Stimulated activated CD4-positive, alpha-beta T cell treated with anti-CD3 and anti-CD28 coated beads, TNF-alpha, amount 100 ng/mL, for 24 hours (primary cell): ENCODE results near the gene SHCBP1L.

Source experiments
- DNase-seq, 3 experiments: peaks; one replicate each; pipeline ENCODE4 v3.0.0-alpha.2; 2020; ENCODE audit warnings: low read depth in 3 of 3

Gene SHCBP1L

DNA sequence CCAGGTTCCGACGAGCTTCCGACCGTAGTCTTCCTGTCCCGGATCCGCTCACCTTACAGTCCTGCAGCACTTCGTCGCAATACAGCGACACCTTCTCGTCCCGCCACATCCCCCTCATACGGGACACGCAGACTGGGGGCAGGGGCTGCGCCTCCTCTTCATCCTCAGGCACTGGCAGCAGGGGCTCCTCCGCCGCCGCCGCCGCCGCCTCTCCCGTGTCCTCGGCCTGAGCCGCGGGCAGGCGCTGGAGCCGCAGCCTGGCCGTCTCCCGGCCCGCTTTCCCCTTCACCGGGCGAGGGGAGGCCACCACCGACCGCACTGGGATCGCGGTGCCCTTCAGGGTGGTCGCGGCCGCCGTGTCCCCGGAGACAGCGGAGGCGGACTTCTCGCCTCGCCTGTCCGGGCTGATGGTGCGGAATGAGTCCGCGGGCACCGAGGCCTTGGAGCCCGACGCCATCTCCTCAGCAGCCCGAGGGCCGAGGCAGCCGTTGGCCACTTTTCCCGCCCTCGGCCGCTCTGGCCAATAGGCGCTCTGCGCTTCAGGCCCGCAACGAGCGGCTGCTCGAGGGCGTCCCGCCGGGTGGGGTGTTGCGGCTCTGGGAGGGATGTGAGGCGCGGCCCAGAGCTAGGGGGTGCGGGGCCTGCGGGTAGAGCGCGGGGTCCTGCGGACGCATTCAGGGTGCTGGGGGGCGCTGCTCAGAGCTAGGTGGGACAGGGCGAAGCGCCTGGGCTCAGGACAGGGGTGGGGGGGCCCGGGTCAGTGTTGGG is at the start of gene SHCBP1L:
SHCBP1L (minus strand) TSS at position 490 of the 768 bp plus-strand sequence; CDS start at position 457, 33 bp downstream.
- DNase-seq = no peak

DNA sequence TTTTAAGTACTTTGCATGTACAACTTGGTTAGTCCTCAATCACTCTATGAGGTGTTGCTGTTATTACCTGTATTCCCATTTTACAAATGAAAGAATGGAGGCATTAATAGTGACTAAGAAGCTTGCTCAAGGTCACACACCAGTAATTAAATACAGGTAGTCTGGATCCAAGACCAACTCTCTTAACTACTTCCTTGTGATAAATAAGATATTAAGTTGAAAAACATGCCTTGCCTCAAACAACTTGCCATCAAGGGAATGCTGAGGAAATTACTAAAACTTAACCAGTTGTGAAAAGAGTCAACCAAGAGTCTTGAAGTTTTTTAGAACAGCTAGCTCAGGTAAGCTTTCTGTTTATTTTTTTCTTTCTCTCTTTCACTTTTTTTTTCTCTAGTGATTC is 49.3 kb upstream of the SHCBP1L start:
- DNase-seq = no peak

DNA sequence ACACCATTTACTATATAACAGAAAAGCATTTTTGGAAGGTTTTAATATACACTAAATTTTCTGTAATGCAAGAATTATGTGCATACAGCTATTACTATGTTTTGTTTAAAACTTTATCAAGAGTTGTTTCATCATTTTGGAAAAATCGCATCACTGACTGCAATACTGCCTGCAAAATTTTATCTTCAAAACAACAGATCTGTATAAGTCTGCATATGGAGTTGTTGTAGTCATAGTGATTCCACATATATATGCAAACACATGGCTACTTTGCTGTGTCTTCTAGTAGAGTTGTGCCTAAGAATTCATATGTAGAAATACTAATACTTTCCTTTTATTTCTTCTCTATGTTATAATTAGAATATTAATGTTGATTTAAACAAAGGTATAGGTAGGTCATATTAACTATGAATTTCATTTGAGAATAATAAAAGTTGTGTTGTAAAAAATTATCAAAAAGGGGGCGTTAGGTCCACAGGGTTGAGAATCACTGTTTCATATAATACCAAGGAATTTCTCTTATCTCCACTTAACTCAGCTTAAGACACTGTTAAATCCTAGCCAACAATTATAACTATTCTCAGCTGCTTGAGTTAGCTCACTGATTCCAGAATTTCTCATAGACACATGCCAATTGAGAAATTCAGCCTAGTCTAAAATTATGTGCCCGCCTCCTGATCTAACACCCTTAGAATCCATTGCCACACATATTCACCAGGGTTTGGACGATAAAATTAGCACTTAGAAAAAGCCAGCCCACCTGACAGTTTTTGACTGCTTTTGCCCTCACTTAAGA is 47.4 kb upstream of the SHCBP1L start:
- no peak for DNase-seq

DNA sequence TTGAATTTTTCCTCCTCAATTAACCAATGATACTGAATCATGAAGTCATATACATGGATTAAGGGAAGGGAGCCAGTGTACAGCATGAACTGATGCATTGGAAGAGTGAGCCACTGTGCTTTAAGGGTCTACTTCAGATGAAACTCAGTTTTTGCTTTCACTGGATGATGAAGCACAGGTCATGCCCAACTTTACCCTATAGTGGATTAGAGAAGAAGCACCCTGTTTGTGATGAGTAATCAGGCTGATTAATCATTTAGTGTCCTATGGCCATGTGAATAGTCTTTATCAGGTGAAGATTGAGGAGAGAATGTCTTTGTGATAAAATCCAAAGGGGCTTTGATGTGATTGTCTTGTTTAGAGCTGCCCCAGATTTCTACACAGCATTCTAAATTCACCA is 45.5 kb upstream of the SHCBP1L start:
- no peak for DNase-seq

DNA sequence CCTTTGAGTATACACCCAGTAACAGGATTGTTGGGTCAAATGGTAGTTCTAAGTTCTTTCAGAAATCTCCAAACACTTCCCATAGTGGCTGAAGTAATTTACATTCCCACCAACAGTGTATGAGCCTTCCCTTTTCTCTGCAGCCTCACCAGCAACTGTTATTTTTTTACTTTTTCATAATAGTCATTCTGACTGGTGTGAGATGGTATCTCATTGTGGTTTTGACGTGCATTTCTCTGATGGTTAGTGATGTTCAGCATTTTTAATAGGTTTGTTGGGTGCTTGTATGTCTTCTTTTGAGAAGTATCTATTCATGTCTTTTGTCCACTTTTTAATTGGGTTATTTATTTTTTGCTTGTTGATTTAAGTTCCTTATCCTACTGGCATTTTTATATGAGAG is 43.9 kb upstream of the SHCBP1L start:
- no peak for DNase-seq

DNA sequence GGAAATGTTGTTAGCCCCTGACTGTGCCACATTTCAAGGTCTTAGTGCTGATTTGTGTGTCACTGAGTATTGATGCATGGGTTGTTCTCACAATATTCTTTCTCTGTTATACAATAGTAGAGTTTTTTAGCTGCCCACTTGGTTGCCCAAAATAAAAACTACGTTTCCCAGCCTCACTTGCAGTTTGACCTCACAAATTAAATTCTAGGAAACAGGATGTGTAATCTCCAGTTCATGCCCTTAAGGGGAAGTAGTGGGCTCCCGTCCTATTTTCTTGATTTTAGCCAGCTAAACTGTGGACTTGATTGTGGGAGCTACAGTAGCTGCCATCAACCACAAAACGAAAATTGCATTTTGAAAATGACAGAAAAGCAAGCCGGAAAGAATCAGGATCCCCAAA is 42.9 kb upstream of the SHCBP1L start:
- no peak for DNase-seq

DNA sequence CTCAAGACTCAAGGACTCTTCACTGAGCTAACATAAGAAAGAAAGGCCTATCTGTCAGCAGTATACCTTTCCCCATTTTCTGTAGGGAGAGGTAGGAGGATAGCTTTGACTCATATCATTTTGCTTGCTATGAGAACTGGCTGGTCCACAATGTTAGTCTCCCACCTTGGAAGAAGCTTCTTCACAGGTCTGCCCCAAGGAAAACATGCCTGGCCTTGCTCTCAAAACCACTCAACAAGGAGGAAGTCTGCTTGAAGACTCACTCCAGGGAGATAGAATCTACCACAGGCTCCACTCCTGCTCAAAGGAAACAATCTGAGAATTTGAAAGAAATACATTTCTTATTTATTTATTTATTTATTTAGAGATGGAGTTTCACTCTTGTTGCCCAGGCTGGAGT is 40.8 kb upstream of the SHCBP1L start:
- no peak for DNase-seq

DNA sequence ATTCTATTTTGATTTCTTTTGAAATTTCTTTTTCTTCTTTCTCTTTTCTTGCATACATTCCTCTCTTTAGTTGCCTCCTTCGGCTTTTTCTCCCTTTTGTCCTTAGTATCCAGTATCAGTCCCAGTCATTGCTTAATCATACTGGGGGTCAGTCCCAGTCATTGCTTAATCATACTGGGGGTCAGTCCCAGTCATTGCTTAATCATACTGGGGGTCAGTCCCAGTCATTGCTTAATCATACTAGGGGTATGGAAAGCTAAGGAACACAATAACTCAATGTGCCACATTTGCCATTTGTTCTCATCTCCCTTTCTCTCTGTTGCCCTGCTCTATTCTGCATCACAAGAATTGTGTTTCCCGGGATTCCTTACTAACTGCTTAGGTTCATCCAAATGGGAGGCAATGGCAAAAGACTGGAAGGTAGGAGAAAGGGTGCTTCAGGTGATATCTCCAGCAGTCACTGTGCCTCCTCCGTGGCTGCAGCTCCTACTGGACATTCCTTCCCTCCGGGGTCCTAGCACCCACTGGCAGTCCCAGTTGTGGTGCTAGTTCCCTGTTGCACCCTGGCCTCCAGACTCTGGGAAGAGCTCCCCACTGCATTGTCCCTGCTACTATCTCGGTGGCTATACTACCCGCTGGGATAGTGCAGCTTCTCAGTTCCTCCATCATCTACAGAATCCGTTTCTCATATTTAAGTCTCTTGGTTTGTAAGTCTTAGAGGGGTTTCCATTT is 37.6 kb upstream of the SHCBP1L start:
- DNase-seq = no peak

DNA sequence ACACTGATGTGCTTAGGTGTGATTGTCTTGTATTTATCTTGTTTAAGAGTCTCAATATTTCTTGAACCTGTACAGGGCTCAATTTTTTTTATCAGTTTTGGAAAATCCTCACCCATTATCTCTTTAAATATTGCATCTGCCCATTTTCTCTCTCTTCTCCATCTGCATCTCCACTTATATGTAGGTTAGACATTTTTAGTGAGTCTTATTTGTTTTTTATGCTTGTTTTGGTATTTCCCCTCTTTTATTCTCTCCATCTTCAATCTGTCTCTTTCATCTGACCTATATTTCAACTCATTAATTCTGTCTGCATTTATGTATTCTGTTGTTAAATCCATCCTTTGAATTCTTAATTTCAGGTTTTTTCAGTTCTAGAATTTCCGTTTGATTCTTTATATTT is 32.9 kb upstream of the SHCBP1L start:
- no peak for DNase-seq

DNA sequence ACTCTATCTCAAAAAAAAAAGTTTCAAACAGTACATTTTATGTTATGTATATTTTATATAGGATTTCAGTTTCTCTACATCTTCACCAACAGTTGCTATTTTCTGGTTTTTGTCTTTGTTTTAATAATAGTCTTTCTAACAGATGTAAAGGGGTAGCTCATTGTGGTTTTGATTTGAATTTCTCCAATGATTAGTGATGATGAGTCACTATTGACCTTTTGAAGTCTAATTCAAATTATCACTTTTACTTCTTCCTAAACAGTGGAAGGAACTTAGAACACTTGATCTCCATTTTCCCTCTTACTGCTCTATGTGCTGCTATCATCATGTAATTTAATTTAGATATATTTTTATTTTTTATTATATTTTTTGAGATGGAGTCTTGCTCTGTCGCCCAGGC is 31.7 kb upstream of the SHCBP1L start:
- no peak for DNase-seq

DNA sequence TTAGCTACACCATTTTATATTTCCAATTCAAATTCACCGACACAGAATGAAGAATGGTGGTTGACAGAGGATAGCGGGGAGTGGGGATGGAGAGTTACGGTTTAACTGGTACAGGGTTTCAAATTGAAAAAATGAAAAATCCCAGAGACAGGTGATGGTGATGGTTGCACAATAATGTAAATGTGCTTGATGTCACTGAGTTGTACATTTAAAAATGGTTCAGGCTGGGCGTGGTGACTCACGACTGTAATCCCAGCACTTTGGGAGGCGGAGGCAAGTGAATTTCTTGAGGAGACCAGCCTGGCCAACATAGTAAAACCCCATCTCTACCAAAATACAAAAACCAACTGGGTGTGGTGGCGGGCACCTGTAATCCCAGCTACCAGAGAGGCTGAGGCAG is 31.2 kb upstream of the SHCBP1L start:
- no peak for DNase-seq

DNA sequence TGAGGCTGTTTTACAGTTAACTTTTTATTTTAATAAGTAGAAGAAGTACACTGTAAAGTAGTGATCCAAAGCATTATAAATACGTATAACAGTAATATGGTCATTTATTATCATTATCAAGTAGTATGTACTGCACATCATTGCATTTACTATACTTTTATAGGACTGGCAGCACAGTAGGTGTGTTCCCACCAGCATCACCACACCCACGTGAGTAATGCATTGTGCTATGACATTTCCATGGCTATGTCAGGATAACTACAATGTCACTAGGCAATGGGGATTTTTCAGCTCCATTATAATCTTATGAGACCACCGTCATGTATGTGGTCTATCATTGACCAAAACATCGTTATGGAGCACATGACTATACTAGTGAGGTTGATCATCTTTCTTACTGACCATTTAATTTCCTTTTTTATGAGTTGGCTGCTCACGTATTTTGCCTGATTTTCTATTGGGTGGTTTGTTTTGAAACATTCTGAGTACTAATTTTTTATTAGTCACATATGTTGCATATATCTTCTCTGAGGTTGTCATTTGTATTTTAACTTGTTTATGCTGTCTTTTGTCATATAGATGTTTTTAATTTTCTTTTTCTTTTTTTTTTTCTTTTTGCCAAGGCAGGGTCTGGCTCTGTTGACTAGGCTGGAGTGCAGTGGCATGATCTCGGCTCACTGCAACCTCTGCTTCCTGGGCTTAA is 25.3 kb upstream of the SHCBP1L start:
- no peak for DNase-seq

DNA sequence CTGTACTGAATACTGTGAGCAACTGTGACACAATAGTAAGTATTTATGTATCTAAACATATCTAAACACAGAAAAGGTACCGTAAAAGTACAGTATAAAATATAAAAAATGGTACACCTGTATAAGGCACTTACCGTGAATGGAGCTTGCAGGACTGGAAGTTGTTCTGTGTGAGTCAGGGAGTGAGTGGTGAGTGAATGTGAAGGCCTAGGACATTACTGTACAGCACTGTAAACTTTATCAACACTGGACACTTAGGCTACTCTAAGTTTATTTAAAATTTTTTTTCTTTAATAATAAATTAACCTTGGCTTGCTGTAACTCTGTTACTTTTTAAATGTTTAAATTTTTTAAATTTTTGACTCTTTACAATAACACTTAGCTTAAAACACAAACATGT is 24.5 kb upstream of the SHCBP1L start:
- no peak for DNase-seq

DNA sequence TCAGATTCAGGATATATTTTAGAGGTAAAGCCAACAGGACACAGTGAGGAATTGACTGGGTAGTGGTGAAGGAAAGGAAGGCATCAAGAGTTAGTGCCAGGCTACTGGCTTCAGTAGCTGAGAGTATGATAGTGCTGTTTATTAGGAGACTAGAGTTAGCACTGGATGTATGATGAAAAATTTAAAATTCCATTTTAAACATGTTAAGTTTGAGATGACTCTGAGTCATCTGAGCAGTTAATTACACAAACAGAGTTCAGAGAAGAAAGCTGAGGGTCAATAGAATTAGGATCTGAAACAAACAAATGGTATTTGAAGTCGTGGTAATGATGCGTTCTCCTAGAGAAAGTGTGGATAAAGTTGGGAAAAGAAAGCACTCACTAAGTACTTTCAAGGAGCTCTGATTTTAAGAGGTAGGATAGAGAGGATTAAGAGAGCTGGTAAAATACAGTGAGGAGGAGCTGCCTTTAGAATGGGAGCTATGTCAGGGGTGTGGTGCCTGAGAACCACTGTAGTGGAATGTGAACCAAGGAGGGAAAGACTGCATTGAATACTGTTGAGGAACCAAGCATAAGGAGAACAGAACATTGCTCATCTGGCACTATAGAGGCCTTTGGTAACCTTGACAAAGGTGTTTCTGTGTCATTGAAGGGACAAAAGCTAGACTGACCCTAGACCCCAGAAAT is 21.7 kb upstream of the SHCBP1L start:
- no peak for DNase-seq

DNA sequence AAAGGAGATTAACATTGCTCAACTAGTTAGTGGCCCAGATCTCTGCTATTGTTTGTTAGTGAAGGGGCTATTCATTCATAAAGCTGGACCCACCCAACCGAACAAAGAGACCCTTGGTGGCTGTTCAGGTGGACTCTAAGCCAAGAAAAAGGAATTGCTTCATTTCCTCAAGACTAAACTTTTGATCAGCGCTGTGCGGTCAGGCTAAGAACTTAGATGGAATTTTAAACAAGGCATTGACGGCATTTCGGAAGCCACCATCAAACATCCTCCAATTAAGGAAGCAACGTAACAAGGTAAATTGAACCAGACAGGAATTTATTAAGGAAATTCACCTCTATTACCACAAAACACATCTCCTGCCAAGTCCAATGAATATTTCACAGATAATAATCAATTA is 19.9 kb upstream of the SHCBP1L start:
- no peak for DNase-seq

DNA sequence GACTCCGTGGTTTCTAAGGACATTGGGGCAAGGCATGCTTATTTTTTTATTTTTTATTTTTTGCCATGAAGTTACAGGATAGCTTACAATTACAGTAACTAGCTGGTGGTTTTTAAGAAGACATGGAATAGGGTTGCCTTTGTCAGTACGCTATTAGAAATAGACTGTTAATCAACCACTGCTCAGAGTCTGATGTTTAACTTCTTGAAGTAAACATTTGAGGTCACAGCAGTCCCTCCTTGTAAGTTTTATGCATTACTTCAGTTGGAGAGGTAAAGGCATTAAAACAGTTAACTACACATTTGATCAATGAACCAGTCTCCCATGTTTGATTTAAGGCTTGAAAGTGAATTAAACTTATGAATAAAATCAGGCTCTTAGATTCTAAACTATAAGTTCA is 19.3 kb upstream of the SHCBP1L start:
- DNase-seq = no peak

DNA sequence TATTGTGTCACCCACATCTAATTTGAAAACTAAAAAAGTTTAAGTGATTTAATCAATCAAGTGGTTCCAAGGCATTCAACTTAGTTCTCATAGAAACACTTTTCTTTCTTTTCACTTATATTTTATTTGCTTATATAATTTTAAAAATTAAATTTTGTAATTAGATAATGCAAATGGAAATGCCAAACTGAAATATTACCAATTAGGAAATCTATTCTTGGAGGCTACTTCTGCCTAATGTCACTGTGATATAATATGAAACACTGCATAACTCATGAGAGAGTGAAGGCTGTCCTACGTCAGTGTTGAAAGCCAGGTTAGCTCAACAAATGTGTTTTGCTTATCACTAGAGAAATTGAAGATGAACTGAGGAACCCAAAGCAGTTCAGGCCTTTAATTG is 18.3 kb upstream of the SHCBP1L start:
- DNase-seq = no peak

DNA sequence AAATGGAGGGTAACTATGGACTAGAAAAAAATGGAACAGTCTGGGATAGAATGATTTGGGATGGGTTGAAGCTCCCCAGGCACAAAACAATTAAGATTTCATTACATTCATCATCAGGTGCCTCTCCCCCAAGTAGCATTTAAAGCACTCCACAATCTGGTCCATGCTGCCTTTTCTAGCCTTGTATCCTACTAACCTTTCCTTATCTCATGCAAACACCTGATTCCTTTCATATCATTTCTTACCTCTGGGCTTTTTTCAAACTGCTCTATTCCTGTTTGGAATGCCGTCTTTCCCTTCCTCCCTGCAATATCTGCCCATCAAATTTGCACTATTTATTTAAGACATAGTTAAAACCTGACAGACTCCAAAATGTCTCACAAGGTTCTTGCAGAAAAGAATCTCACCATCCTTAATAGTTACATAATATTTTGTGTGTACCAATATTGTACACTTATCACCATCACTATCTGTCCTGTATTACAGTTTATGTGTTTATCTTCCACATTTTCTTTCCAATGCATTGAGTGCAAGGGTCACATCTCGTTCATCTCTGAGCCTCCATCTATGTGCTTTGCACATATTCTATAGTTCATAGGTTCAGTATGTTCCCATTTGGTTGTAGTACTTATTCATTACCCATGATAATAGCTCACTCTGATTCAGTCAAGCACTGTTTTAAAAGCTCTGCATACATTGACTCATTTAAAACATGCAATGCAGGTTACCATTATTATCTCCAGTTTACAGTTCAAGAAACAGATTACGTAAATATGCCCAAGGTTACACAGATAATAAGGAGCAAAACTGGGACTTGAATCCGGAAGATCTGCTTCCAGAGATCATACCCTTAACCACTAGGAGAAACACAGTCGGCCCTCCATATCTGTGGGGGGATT is 16.1 kb upstream of the SHCBP1L start:
- DNase-seq = no peak

DNA sequence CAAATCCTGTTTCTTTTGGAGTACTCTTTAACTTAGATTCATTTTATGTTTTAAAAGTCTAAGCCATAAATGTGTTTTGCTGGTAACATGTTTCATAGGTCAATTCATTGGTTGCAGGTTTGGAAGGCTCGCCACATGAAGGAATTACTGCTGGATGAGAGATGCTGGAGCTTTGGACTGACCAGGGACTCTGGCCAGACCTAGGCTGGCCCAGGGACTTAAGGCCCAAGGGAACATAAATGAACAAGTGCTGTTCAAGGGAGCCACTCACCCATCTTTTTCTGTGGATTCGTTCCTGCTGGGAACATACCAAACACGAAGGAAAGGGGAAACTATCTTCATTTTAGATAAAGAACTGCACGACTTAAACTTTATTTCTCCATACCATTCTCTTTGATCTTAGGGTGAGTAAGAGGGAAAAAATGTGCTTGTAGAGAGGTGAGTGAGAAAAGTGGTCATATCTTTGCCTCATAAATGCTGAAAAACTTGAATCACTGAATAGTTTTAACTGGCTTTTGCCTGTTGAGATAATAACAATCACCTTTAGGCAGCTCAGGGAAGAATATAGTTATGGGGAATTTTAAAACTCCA is 15.3 kb upstream of the SHCBP1L start:
- DNase-seq = no peak

DNA sequence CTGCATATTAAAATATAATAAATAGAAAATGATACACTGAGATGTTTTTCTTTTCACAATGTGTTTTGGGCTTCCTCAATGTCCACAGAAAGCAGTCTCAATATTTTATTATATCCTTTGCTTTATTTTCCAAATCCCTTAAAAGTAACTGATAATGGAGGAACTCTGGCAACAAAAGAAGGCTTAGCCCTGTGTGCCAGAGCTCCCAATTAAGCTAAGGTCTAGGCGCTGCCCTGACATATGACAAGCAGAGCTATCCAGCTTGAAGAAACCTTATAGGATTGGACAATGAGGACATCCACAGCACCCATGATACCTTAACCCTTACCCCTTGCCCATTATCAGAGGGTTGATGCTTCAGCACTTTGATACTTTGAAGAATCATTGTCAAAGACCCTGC is 12.9 kb upstream of the SHCBP1L start:
- DNase-seq = no peak
